Amygdala (tissue), 56 donors: ENCODE data around the gene CTPS2.
"Not testable (repeated sequence)": the region's sequence is repeated elsewhere in the genome, so short reads cannot be mapped to it uniquely, and the experiment has no call there.

Experiments used
- DNase-seq, 56 donors: peaks; one replicate each; lab custom pipeline; 2025; lab: John Stamatoyannopoulos, UW

Gene CTPS2

GRCh38 chrX:16712548-16713155 is at the start of gene CTPS2:
CTPS2 (minus strand) TSS chrX:16712669; CDS start chrX:16702902, 9,767 bp downstream.
- peak in 46 of 56 donors; percentile 0 to 52 (median 16) for DNase-seq

- DNase-seq, result not testable (repeated sequence)
Observed at GRCh38 chrX:16761500-16761899, 49.0 kb upstream of the CTPS2 start.

- DNase-seq, result no peak
Observed at GRCh38 chrX:16756724-16757123, 44.3 kb upstream of the CTPS2 start.

- no peak for DNase-seq
Observed at GRCh38 chrX:16754019-16754418, 41.5 kb upstream of the CTPS2 start.

- DNase-seq, result no peak
Observed at GRCh38 chrX:16750136-16750535, 37.7 kb upstream of the CTPS2 start.

GRCh38 chrX:16748425-16748824 is 36.0 kb upstream of the CTPS2 start:
- DNase-seq, result no peak

- no peak for DNase-seq
Observed at GRCh38 chrX:16745659-16746058, 33.2 kb upstream of the CTPS2 start.

- no peak for DNase-seq
Observed at GRCh38 chrX:16745102-16745501, 32.6 kb upstream of the CTPS2 start.

- DNase-seq, result no peak
Observed at GRCh38 chrX:16743604-16744325, 31.3 kb upstream of the CTPS2 start.

- DNase-seq, result no peak
Observed at GRCh38 chrX:16739574-16739973, 27.1 kb upstream of the CTPS2 start.

GRCh38 chrX:16737024-16737423 is 24.6 kb upstream of the CTPS2 start:
- DNase-seq, result no peak

GRCh38 chrX:16733013-16733412 is 20.5 kb upstream of the CTPS2 start:
- no peak for DNase-seq

GRCh38 chrX:16730450-16730849 is 18.0 kb upstream of the CTPS2 start:
- no peak for DNase-seq

GRCh38 chrX:16727637-16728036 is 15.2 kb upstream of the CTPS2 start:
- no peak for DNase-seq

GRCh38 chrX:16726347-16726988 is 14.0 kb upstream of the CTPS2 start:
- not testable (repeated sequence) for DNase-seq

- DNase-seq, result no peak
Observed at GRCh38 chrX:16725072-16725471, 12.6 kb upstream of the CTPS2 start.

- no peak for DNase-seq
Observed at GRCh38 chrX:16722481-16722880, 10.0 kb upstream of the CTPS2 start.

- DNase-seq, result peak; percentile 6 to 98 (median 88)
Observed at GRCh38 chrX:16719334-16720084, 7.0 kb upstream of the CTPS2 start, which contains the start of gene SYAP1. SYAP1 (plus strand) TSS chrX:16719612; CDS start chrX:16719725, 113 bp downstream.

- DNase-seq, result no peak
Observed at GRCh38 chrX:16718824-16719333, 6.4 kb upstream of the CTPS2 start.

- not testable (repeated sequence) for DNase-seq
Observed at GRCh38 chrX:16716451-16716850, 4.0 kb upstream of the CTPS2 start.

- DNase-seq, result not testable (repeated sequence)
Observed at GRCh38 chrX:16715638-16716037, 3.2 kb upstream of the CTPS2 start.
